GM12878 (cell line): ENCODE data around the gene SRMS. TPM values are rescaled to one million over a fixed set of nuclear protein-coding genes. Genes with fewer than 3 reads are reported as not detected.

ENCODE experiments used
- ATAC-seq: fragments of 200-7000 bp; cut with Tn5 transposase; 3 replicates; pipeline ENCODE4 v1.9.1; 2020; ENCODE audit warnings: mild to moderate bottlenecking, moderate library complexity
- BruUV-seq: library from RNA; stranded (reverse); fragments of 400-500 nt; replicated peaks from 2 replicates; lab custom pipeline; 2021; lab: Mats Ljungman, UMichigan
- CTCF ChIA-PET: fragments of 300-600 bp; sonication (Branson Sonifier 250); formaldehyde crosslinking; extraction: SDS; loops from one replicate; lab custom pipeline; 2021; ENCODE audit warnings: inconsistent platforms; lab: Yijun Ruan, JAX
- POLR2A ChIA-PET: fragments of 350-600 bp; formaldehyde crosslinking; extraction: SDS; loops from one replicate; lab custom pipeline; 2021; ENCODE audit warnings: inconsistent platforms; lab: Charles Lee
- RAD21 ChIA-PET: fragments of 300-600 bp; sonication (Branson Sonifier 250); formaldehyde crosslinking; loops from one replicate; lab custom pipeline; 2023; ENCODE audit warnings: antibody characterized with exemption; ENCODE audit not compliant: unreplicated experiment; lab: Charles Lee
- SMC1A ChIA-PET: fragments of 300-600 bp; sonication (Branson Sonifier 250); formaldehyde crosslinking; loops from one replicate; lab custom pipeline; 2023; ENCODE audit not compliant: unreplicated experiment, uncharacterized antibody; lab: Charles Lee
- DNase-seq: peaks from one replicate; pipeline ENCODE4 v3.0.0-alpha.2; 2011; ENCODE audit warnings: low read depth, low spot score
- FAIRE-seq: peaks from 3 replicates; lab custom pipeline; 2011; peaks lifted over from hg19 to GRCh38; lab: Jason Lieb, UNC
- H2AFZ ChIP-seq: 2 replicates; pipeline ENCODE4 v1.6.0; 2011; ENCODE audit warnings: low read depth, low read length, control low read depth; ENCODE audit not compliant: control insufficient read depth
- H3K27ac ChIP-seq: 2 replicates; pipeline ENCODE4 v1.5.1; 2011; ENCODE audit warnings: control low read depth; ENCODE audit not compliant: control insufficient read depth, insufficient read depth
- H3K27me3 ChIP-seq, 2 experiments: replicated peaks in 1 of 2; 2 replicates each; pipeline versions ENCODE4 v1.6.0 to v1.6.1; 2011; ENCODE audit warnings: low read length in 1 of 2; ENCODE audit not compliant: control insufficient read depth in 2 of 2, insufficient read depth in 2 of 2
- H3K36me3 ChIP-seq, 2 experiments: 2 replicates each; pipeline ENCODE4 v1.5.1; 2011; ENCODE audit warnings: low read length in 1 of 2; ENCODE audit not compliant: control insufficient read depth in 2 of 2, insufficient read depth in 2 of 2
- H3K4me1 ChIP-seq: 2 replicates; pipeline ENCODE4 v1.6.1; 2011; ENCODE audit warnings: mild to moderate bottlenecking, low read length, moderate library complexity, mixed read lengths; ENCODE audit not compliant: control insufficient read depth, insufficient read depth
- H3K4me2 ChIP-seq: 2 replicates; pipeline ENCODE4 v1.6.0; 2011; ENCODE audit warnings: control low read depth; ENCODE audit not compliant: control insufficient read depth, insufficient read depth
- H3K4me3 ChIP-seq: fragments of 200-600 bp; sonication (generic); 2 replicates; pipeline ENCODE4 v1.5.1; 2016
- H3K79me2 ChIP-seq: 2 replicates; pipeline ENCODE4 v1.6.0; 2011; ENCODE audit warnings: low read length; ENCODE audit not compliant: control insufficient read depth, insufficient read depth
- H3K9ac ChIP-seq: 2 replicates; pipeline ENCODE4 v1.8.0; 2011; ENCODE audit warnings: low read length, control low read depth, mixed read lengths; ENCODE audit not compliant: control insufficient read depth, insufficient read depth
- H3K9me3 ChIP-seq: replicated peaks from 3 replicates; pipeline ENCODE4 v1.5.1; 2011; ENCODE audit warnings: mild to moderate bottlenecking, low read length; ENCODE audit not compliant: control insufficient read depth, insufficient read depth
- H4K20me1 ChIP-seq: 2 replicates; pipeline ENCODE4 v1.6.0; 2011; ENCODE audit not compliant: control insufficient read depth, insufficient read depth
- E4F1 ChIP-seq: fragments of 450-650 bp; IDR thresholded peaks from 2 replicates; pipeline ENCODE4 v1.6.1; 2018; ENCODE audit warnings: borderline replicate concordance, mild to moderate bottlenecking; ENCODE audit not compliant: partially characterized antibody
- POLR2A ChIP-seq: IDR thresholded peaks from 2 replicates; pipeline ENCODE4 v1.6.1; 2011; ENCODE audit warnings: low read depth, mild to moderate bottlenecking, low read length
- WGBS: methylation state at CpG from one replicate; pipeline ENCODE4 v1.1.6; 2016; ENCODE audit warnings: low lambda C conversion rate; ENCODE audit not compliant: insufficient replicate concordance, insufficient coverage; ENCODE audit errors: missing lambda C conversion rate; 5-methylcytosine and 5-hydroxymethylcytosine counted together
- in situ Hi-C: fragments of 300-500 bp; cut with MboI; formaldehyde crosslinking; loops from 9 replicates; pipeline ENCODE4 v1.14.3; 2018; ENCODE audit warnings: mixed read lengths
- intact Hi-C: fragments of 100-400 bp; cut with micrococcal nuclease; formaldehyde crosslinking; loops from one replicate; pipeline ENCODE4 v1.14.2; 2022; ENCODE audit not compliant: unreplicated experiment
- polyA plus RNA-seq, 11 experiments: library from polyadenylated mRNA; depleted of rRNA in 4 of 11; unstranded in 6 of 11; stranded (reverse) in 5 of 11; fragments of >200 nt; fragmentation: Nextera tagmentation in 4 of 11; fragmentation: Illumina TruSeq in 1 of 11; extraction: Ambion mirVana in 4 of 11; extraction: Trizol in 1 of 11; gene quantifications; 1 replicate in 1 of 11; 2 replicates in 10 of 11; pipeline versions ENCODE4 v1.2.1 to v1.2.3, GENCODE V29; 2011 to 2016; ENCODE audit warnings: inconsistent platforms in 2 of 11, missing spikeins in 2 of 11, low read depth in 1 of 11
- total RNA-seq, 4 experiments: library from RNA; depleted of rRNA in 3 of 4; stranded (reverse); fragments of >200 nt in 3 of 4; fragmentation: Illumina TruSeq in 1 of 4; extraction: Trizol in 1 of 4; gene quantifications; 2 replicates each; pipeline versions ENCODE4 v1.2.1 to v1.2.3, GENCODE V29; 2013 to 2021

SRMS gene
- total and polyA plus RNA-seq, 10 of the 15 experiments (the other 5 are each of a cell fraction or from before 2014, with no cell fraction given): not detected

- SMC1A ChIA-PET: no interaction called here
- CTCF ChIA-PET: no interaction called here
These were observed 42.9 kb upstream of the SRMS start for GRCh38 chr20:63590218-63591146.

More at GRCh38 chr20:63590218-63591146, 42.9 kb upstream of the SRMS start:
- RAD21 ChIA-PET: no interaction called here
- Histone ChIP-seq H3K79me2 (no peaks in the 10 kb centered on the region), H3K27ac (no peak overlapping the region), H4K20me1 (no peaks in the 10 kb centered on the region), H3K9me3 (no peaks in the 10 kb centered on the region), H3K4me3 (no peak overlapping the region), H3K4me1 (no peaks in the 10 kb centered on the region), H3K4me2 (no peak overlapping the region), H3K27me3 (no peaks in the 10 kb centered on the region), H3K9ac (no peak overlapping the region), H3K36me3 (peaks cover 4 to 7% of the 10 kb centered on the region in 2 experiments; a peak in 3 of 4 replicates), H2AFZ (no peak overlapping the region)
- BruUV-seq: no TSS peak
- ATAC-seq (no peak), DNase-seq (no peak), FAIRE-seq (no peak)
- no peak for TF ChIP-seq E4F1
- TF ChIP-seq POLR2A: 0 out of 2 replicates have a peak, but pooled peaks have one; percentile 13
- in situ Hi-C loops (no loop called here), intact Hi-C loops (no loop called here)
- POLR2A ChIA-PET: no interaction called here
- 94% methylated on average over 52 of the region's 52 CpGs for WGBS
